Lower leg skin (tissue), 3 donors: Measurements from ENCODE around the gene KHK.

ENCODE experiments used
- CTCF ChIP-seq, 3 donors: fragments of 450-650 bp; IDR thresholded peaks; one replicate each; pipeline ENCODE4 v1.5.1; 2016; ENCODE audit warnings: antibody characterized with exemption in 3 of 3, mild to moderate bottlenecking in 3 of 3, moderate library complexity in 2 of 3
- POLR2A ChIP-seq, 2 donors: fragments of 450-650 bp; IDR thresholded peaks; one replicate each; pipeline ENCODE4 v1.6.1; 2016 to 2017; ENCODE audit warnings: antibody characterized with exemption in 2 of 2, mild to moderate bottlenecking in 1 of 2, moderate library complexity in 1 of 2

GRCh38 chr2:27145682-27146081 lies 59.1 kb downstream of the KHK start:
- TF ChIP-seq POLR2A (IDR thresholded peaks at IDR 0.05): no peak
- TF ChIP-seq CTCF (IDR thresholded peaks at IDR 0.05): no peak
